Endodermal cell (in vitro differentiated cells): ENCODE data around the gene LEO1. TPM values are rescaled to one million over a fixed set of nuclear protein-coding genes. Genes with fewer than 3 reads are reported as not detected.

Experiments used
- DNase-seq: peaks from one replicate; pipeline ENCODE4 v3.0.0-alpha.2; 2017
- H3K27ac ChIP-seq: 2 replicates; pipeline ENCODE4 v1.5.1; 2013; ENCODE audit warnings: mild to moderate bottlenecking, low read depth, low read length, moderate library complexity
- H3K27me3 ChIP-seq: 2 replicates; pipeline ENCODE4 v1.6.1; 2013; ENCODE audit warnings: mild to moderate bottlenecking, low read length, moderate library complexity; ENCODE audit not compliant: insufficient read depth, control insufficient read depth, poor library complexity, severe bottlenecking
- H3K36me3 ChIP-seq: 2 replicates; pipeline ENCODE4 v1.7.0; 2013; ENCODE audit warnings: mild to moderate bottlenecking, low read length, moderate library complexity; ENCODE audit not compliant: control insufficient read depth, insufficient read depth
- H3K4me1 ChIP-seq: one replicate; pipeline ENCODE4 v1.7.0; 2013; ENCODE audit warnings: low read length; ENCODE audit not compliant: control insufficient read depth, insufficient read depth
- H3K4me3 ChIP-seq: 2 replicates; pipeline ENCODE4 v1.5.1; 2013; ENCODE audit warnings: mild to moderate bottlenecking, low read length, moderate library complexity
- H3K9ac ChIP-seq: 2 replicates; pipeline ENCODE4 v1.6.1; 2013; ENCODE audit warnings: mild to moderate bottlenecking, low read length, moderate library complexity; ENCODE audit not compliant: poor library complexity, severe bottlenecking; ENCODE audit errors: extremely low read depth
- H3K9me3 ChIP-seq: 2 replicates; pipeline ENCODE4 v1.6.1; 2013; ENCODE audit warnings: mild to moderate bottlenecking, low read length, moderate library complexity; ENCODE audit not compliant: control insufficient read depth
- H3K27ac Mint-ChIP-seq: 2 replicates; pipeline ENCODE4 v1.8.0; 2020; ENCODE audit warnings: mixed read lengths
- H3K27me3 Mint-ChIP-seq: 2 replicates; pipeline ENCODE4 v1.8.0; 2021; ENCODE audit warnings: mild to moderate bottlenecking, mixed read lengths; ENCODE audit not compliant: insufficient read depth
- H3K36me3 Mint-ChIP-seq: 2 replicates; pipeline ENCODE4 v1.8.0; 2020; ENCODE audit warnings: low read depth, mixed read lengths
- H3K4me1 Mint-ChIP-seq: 2 replicates; pipeline ENCODE4 v1.8.0; 2020; ENCODE audit warnings: mixed read lengths
- H3K4me3 Mint-ChIP-seq: 2 replicates; pipeline ENCODE4 v1.8.0; 2020; ENCODE audit warnings: mild to moderate bottlenecking, moderate library complexity, mixed read lengths
- H3K9me3 Mint-ChIP-seq: 2 replicates; pipeline ENCODE4 v1.8.0; 2020; ENCODE audit warnings: mild to moderate bottlenecking, mixed read lengths
- WGBS, 2 experiments: methylation state at CpG; one replicate each; pipeline versions ENCODE4 v1.1.5 to v1.1.7; 2013; ENCODE audit warnings: missing lambda C conversion rate in 2 of 2, mixed read lengths in 1 of 2; ENCODE audit not compliant: insufficient coverage in 1 of 2, insufficient read length in 1 of 2; 5-methylcytosine and 5-hydroxymethylcytosine counted together
- long read RNA-seq, 4 experiments: library from polyadenylated mRNA in 2 of 4; library from RNA in 1 of 4; library from capped mRNA in 1 of 4; stranded (forward) in 3 of 4; unstranded in 1 of 4; transcript quantifications; one replicate each; pipeline ENCODE4 v2.0.0, GENCODE V29; 2020 to 2021; ENCODE audit warnings: inconsistent platforms in 1 of 4
- polyA plus RNA-seq, 2 experiments: library from polyadenylated mRNA; stranded (reverse); fragments of 50-300 nt; gene quantifications; one replicate each; pipeline ENCODE4 v1.2.3, GENCODE V29; 2013
- total RNA-seq, 2 donors: library from RNA; stranded (reverse); fragmentation: NEBNext Ultra II Directional in 1 of 2; extraction: Animal tissue kit (Norgen Biotek cat#: 25700) in 1 of 2; gene quantifications; 2 replicates in 1 of 2; 3 replicates in 1 of 2; pipeline ENCODE4 v1.2.1, GENCODE V29; 2021
- TF ChIP-seq, protein P1 (sequence below): fragments of 200-600 bp; sonication (generic); conservative IDR thresholded peaks from 2 replicates; pipeline ENCODE4 v1.5.0; 2021; ENCODE audit warnings: antibody characterized with exemption, mild to moderate bottlenecking

The LEO1 gene
- 10 to 100 TPM; 25.6 to 26.5 TPM for total RNA-seq
- 27.2 TPM for polyA plus RNA-seq (2013, experiment 1 of 2)
- polyA plus RNA-seq (2013, experiment 2 of 2): 31.1 TPM
- long read RNA-seq, experiment 1, partial matches to known transcripts: 9 of 11 reads
- long read RNA-seq, experiment 1, other reads (novel, unspliced or antisense): 1 of 11 reads
- long read RNA-seq, experiment 2, transcript LEO1-201 (12 exons, 2,193 nt): major isoform, 62 of 68 reads
- long read RNA-seq, experiment 2, partial matches to known transcripts: 1 of 68 reads
- long read RNA-seq, experiment 2, other reads (novel, unspliced or antisense): 5 of 68 reads
- long read RNA-seq, experiment 3, transcript LEO1-201 (12 exons, 2,193 nt): major isoform, 100 of 184 reads
- long read RNA-seq, experiment 3, partial matches to known transcripts: 67 of 184 reads
- long read RNA-seq, experiment 3, other reads (novel, unspliced or antisense): 17 of 184 reads
- long read RNA-seq, experiment 4, transcript LEO1-201 (12 exons, 2,193 nt): major isoform, 52 of 81 reads
- long read RNA-seq, experiment 4, partial matches to known transcripts: 20 of 81 reads
- long read RNA-seq, experiment 4, other reads (novel, unspliced or antisense): 9 of 81 reads

DNA sequence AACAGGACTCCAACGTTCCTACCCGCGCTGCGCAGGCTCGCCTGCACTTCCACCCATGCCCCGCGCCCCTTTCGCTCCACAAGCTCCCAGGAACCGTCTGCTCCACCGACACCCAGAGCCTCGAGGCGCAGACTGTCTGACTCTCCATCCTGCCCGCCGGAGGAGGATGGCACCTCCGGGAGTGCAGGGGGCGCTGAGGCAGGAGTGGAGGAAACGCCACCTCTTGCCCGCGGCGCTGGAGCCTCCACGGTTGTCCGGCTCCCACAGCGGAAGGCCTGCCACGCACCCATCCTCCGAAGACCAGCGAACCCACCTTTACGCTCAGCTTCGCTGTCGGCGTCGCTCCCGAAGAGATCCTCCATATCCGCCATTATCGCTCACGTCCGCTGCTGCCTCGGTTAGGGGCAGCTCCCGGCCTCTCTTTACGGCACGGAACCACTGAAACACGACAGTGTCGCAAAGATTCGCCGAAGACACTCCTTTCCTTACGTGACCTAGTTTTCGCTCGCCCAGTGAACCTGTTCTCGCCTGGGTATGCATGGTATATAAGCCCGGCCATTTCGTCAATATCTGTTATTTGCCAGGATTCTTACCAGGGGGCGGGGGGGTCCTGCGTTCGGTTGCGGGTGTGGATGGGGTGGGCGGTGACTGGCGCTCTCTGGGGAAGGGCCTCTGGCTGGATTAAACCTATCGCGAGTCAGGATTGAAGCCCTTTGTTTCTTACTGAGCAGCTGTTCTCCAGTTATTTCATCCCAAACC is at the start of gene LEO1:
Gene LEO1 (minus strand): TSS at position 404 of the 759 bp plus-strand sequence. CDS start 33 bp downstream, at position 371.
- Histone ChIP-seq H3K9ac (peak within 1 kb of the TSS; percentile 62), H3K36me3 (no peaks in the 10 kb centered on the region), H3K9me3 (peaks cover 15% of the 10 kb centered on the region), H3K4me1 (peaks cover 2% of the 10 kb centered on the region), H3K27ac (peak within 1 kb of the TSS; percentile 89), H3K27me3 (no peaks in the 10 kb centered on the region), H3K4me3 (peak within 1 kb of the TSS; percentile 95)
- Mint-ChIP-seq H3K36me3 (peaks cover 19% of the 10 kb centered on the region), H3K4me1 (peaks cover 12% of the 10 kb centered on the region), H3K9me3 (peaks cover 8% of the 10 kb centered on the region), H3K27me3 (no peaks in the 10 kb centered on the region), H3K27ac (peak within 1 kb of the TSS; percentile 98), H3K4me3 (peak within 1 kb of the TSS; percentile 97)
- TF ChIP-seq, protein P1, sequence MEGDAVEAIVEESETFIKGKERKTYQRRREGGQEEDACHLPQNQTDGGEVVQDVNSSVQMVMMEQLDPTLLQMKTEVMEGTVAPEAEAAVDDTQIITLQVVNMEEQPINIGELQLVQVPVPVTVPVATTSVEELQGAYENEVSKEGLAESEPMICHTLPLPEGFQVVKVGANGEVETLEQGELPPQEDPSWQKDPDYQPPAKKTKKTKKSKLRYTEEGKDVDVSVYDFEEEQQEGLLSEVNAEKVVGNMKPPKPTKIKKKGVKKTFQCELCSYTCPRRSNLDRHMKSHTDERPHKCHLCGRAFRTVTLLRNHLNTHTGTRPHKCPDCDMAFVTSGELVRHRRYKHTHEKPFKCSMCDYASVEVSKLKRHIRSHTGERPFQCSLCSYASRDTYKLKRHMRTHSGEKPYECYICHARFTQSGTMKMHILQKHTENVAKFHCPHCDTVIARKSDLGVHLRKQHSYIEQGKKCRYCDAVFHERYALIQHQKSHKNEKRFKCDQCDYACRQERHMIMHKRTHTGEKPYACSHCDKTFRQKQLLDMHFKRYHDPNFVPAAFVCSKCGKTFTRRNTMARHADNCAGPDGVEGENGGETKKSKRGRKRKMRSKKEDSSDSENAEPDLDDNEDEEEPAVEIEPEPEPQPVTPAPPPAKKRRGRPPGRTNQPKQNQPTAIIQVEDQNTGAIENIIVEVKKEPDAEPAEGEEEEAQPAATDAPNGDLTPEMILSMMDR: peak; percentile 67
- peak; percentile 95 for DNase-seq
- WGBS, 2 experiments: 0% methylated on average over 36 to 58 of the region's 58 CpGs

DNA sequence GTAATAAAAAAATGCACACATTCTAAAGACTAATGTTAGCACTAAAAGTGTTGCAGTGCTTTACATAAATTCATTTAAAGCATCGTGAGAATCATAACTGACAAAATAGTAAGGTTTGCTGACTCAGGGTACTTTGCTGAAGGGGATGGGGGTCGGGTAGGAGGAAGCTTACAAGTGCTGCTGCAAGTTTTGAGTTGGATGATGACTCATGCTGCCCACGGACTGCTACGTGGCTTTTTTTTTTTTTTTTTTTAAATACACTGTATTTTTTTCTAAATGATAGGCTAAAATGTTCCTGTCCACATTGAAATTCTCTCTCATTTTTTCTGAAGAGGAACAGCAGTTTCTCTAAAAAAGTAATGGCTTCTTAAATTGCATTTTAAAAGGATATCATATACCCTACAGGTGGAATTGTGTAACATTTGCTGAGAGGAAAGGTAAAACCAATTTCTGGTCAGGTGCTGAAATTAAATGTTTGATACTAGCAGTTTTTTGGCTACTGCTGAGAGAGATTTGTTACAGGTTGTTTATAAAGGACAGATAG is 49.6 kb upstream of the LEO1 start:
- H3K36me3 ChIP-seq: peaks cover 4% of the 10 kb centered on the region
- WGBS, 2 experiments: 11% methylated on average over 2 of the region's 4 CpGs; no CpG with 5 or more reads in 1 of the 2 experiments
- no peaks in the 10 kb centered on the region for H3K4me1 ChIP-seq
- Mint-ChIP-seq H3K27ac (peak overlapping the region; percentile 64), H3K9me3 (peaks cover 1% of the 10 kb centered on the region), H3K36me3 (no peaks in the 10 kb centered on the region), H3K27me3 (peaks cover 2% of the 10 kb centered on the region), H3K4me1 (peaks cover 32% of the 10 kb centered on the region), H3K4me3 (peak overlapping the region; percentile 95)
- no peaks in the 10 kb centered on the region for H3K27me3 ChIP-seq
- no peak for DNase-seq
- H3K4me3 ChIP-seq: peak overlapping the region; percentile 93
- peak overlapping the region; percentile 82 for H3K9ac ChIP-seq
- H3K27ac ChIP-seq: no peak overlapping the region
- H3K9me3 ChIP-seq: no peaks in the 10 kb centered on the region
- TF ChIP-seq, protein P1: peak; percentile 51
